Astrocyte (in vitro differentiated cells and primary cell): Measurements from ENCODE around the gene FUT2. TPM values are rescaled to one million over a fixed set of nuclear protein-coding genes. Genes with fewer than 3 reads are reported as not detected.

Experiments
- DNase-seq: peaks from one replicate; pipeline ENCODE4 v3.0.0-alpha.2; 2010; ENCODE audit warnings: low read depth
- FAIRE-seq: peaks from 2 replicates; lab custom pipeline; 2011; peaks lifted over from hg19 to GRCh38; lab: Jason Lieb, UNC
- H2AFZ ChIP-seq: 2 replicates; pipeline ENCODE4 v1.6.0; 2012; ENCODE audit warnings: low read depth, low read length, inconsistent platforms
- H3K27ac ChIP-seq: 2 replicates; pipeline ENCODE4 v1.5.1; 2011; ENCODE audit warnings: low read depth, low read length, inconsistent platforms
- H3K27me3 ChIP-seq: 2 replicates; pipeline ENCODE4 v1.6.0; 2011; ENCODE audit warnings: low read length, inconsistent platforms; ENCODE audit not compliant: insufficient read depth
- H3K36me3 ChIP-seq: 2 replicates; pipeline ENCODE4 v1.5.1; 2011; ENCODE audit warnings: low read length, inconsistent platforms; ENCODE audit not compliant: insufficient read depth
- H3K4me1 ChIP-seq: 2 replicates; pipeline ENCODE4 v1.5.1; 2011; ENCODE audit warnings: low read length, inconsistent platforms; ENCODE audit not compliant: insufficient read depth
- H3K4me2 ChIP-seq: 2 replicates; pipeline ENCODE4 v1.6.0; 2012; ENCODE audit warnings: low read length, inconsistent platforms
- H3K4me3 ChIP-seq: 2 replicates; pipeline ENCODE4 v1.5.1; 2011; ENCODE audit warnings: low read depth, mild to moderate bottlenecking, low read length, inconsistent platforms; ENCODE audit not compliant: insufficient read depth
- H3K79me2 ChIP-seq: 2 replicates; pipeline ENCODE4 v1.6.0; 2012; ENCODE audit warnings: mild to moderate bottlenecking, low read length, inconsistent platforms; ENCODE audit not compliant: insufficient read depth
- H3K9ac ChIP-seq: 2 replicates; pipeline ENCODE4 v1.6.0; 2012; ENCODE audit warnings: mild to moderate bottlenecking, low read length, inconsistent platforms
- H3K9me3 ChIP-seq: 2 replicates; pipeline ENCODE4 v1.5.1; 2012; ENCODE audit warnings: low read depth, mild to moderate bottlenecking, low read length, inconsistent platforms; ENCODE audit not compliant: insufficient read depth
- H4K20me1 ChIP-seq: 2 replicates; pipeline ENCODE4 v1.6.0; 2012; ENCODE audit warnings: low read length, inconsistent platforms; ENCODE audit not compliant: insufficient read depth
- H3K27ac Mint-ChIP-seq: one replicate; pipeline ENCODE4 v1.8.0; 2021; ENCODE audit warnings: mild to moderate bottlenecking, mixed read lengths; ENCODE audit not compliant: unreplicated experiment
- H3K27me3 Mint-ChIP-seq: one replicate; pipeline ENCODE4 v1.8.0; 2021; ENCODE audit warnings: low read depth, mixed read lengths; ENCODE audit not compliant: unreplicated experiment
- H3K36me3 Mint-ChIP-seq: one replicate; pipeline ENCODE4 v1.8.0; 2021; ENCODE audit warnings: low read depth, mixed read lengths; ENCODE audit not compliant: unreplicated experiment
- H3K4me1 Mint-ChIP-seq: one replicate; pipeline ENCODE4 v1.8.0; 2021; ENCODE audit warnings: low read depth, mixed read lengths; ENCODE audit not compliant: unreplicated experiment
- H3K4me3 Mint-ChIP-seq: one replicate; pipeline ENCODE4 v1.8.0; 2021; ENCODE audit warnings: mild to moderate bottlenecking, moderate library complexity, mixed read lengths; ENCODE audit not compliant: unreplicated experiment
- H3K9me3 Mint-ChIP-seq: one replicate; pipeline ENCODE4 v1.8.0; 2021; ENCODE audit warnings: mild to moderate bottlenecking, mixed read lengths; ENCODE audit not compliant: unreplicated experiment
- EZH2 ChIP-seq: IDR thresholded peaks from 2 replicates; pipeline ENCODE4 v1.6.1; 2012; ENCODE audit warnings: mild to moderate bottlenecking, low read length, inconsistent platforms; ENCODE audit not compliant: insufficient read depth
- total RNA-seq: library from RNA; stranded (reverse); gene quantifications from 2 replicates; pipeline ENCODE4 v1.2.1, GENCODE V29; 2021
- TF ChIP-seq, protein P1 (sequence below): IDR thresholded peaks from 2 replicates; pipeline ENCODE4 v1.5.1; 2011; ENCODE audit warnings: low read depth, mild to moderate bottlenecking, inconsistent platforms, low read length, moderate library complexity; ENCODE audit not compliant: insufficient read depth

Gene FUT2
- total RNA-seq, 1 donor from 2014 or later: not detected

DNA sequence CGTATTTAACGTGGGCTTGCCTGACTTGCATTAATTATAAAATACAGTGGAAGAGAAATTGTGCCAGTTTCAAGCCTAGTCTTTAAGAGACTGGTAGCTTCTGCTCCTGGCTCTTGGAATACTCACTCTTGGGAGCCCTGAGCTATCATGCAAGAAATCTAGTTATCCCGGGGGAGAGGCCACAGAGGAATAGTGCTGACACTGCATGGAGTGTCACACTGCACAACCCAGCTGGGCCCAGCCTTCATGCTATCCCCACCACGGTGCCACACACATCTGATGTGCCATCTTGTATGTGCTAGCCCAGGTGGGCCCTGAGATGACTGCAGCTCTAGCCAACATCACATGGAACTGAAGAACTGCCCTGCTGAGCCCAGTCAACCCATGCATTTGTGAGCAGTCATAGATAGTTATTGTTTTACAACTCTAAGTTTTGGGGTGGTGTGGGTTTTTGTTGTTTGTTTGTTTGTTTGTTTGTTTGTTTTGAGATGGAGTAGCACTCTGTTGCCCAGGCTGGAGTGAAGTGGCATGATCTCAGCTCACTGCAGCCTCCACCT is 15.4 kb downstream of the FUT2 start:
- Histone ChIP-seq H3K4me2 (no peak overlapping the region), H3K79me2 (no peaks in the 10 kb centered on the region), H3K36me3 (no peaks in the 10 kb centered on the region), H4K20me1 (no peaks in the 10 kb centered on the region), H3K9ac (no peak overlapping the region), H2AFZ (no peak overlapping the region), H3K27ac (no peak overlapping the region), H3K4me3 (no peak overlapping the region), H3K9me3 (no peaks in the 10 kb centered on the region), H3K27me3 (no peaks in the 10 kb centered on the region), H3K4me1 (peaks cover 16% of the 10 kb centered on the region)
- Mint-ChIP-seq H3K4me3 (no peak overlapping the region), H3K36me3 (peaks cover 10% of the 10 kb centered on the region), H3K4me1 (peaks cover 3% of the 10 kb centered on the region), H3K9me3 (no peaks in the 10 kb centered on the region), H3K27me3 (no peaks in the 10 kb centered on the region), H3K27ac (no peak overlapping the region)
- no peak for FAIRE-seq
- TF ChIP-seq EZH2: no peak
- TF ChIP-seq, protein P1, sequence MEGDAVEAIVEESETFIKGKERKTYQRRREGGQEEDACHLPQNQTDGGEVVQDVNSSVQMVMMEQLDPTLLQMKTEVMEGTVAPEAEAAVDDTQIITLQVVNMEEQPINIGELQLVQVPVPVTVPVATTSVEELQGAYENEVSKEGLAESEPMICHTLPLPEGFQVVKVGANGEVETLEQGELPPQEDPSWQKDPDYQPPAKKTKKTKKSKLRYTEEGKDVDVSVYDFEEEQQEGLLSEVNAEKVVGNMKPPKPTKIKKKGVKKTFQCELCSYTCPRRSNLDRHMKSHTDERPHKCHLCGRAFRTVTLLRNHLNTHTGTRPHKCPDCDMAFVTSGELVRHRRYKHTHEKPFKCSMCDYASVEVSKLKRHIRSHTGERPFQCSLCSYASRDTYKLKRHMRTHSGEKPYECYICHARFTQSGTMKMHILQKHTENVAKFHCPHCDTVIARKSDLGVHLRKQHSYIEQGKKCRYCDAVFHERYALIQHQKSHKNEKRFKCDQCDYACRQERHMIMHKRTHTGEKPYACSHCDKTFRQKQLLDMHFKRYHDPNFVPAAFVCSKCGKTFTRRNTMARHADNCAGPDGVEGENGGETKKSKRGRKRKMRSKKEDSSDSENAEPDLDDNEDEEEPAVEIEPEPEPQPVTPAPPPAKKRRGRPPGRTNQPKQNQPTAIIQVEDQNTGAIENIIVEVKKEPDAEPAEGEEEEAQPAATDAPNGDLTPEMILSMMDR: no peak
- DNase-seq: no peak

DNA sequence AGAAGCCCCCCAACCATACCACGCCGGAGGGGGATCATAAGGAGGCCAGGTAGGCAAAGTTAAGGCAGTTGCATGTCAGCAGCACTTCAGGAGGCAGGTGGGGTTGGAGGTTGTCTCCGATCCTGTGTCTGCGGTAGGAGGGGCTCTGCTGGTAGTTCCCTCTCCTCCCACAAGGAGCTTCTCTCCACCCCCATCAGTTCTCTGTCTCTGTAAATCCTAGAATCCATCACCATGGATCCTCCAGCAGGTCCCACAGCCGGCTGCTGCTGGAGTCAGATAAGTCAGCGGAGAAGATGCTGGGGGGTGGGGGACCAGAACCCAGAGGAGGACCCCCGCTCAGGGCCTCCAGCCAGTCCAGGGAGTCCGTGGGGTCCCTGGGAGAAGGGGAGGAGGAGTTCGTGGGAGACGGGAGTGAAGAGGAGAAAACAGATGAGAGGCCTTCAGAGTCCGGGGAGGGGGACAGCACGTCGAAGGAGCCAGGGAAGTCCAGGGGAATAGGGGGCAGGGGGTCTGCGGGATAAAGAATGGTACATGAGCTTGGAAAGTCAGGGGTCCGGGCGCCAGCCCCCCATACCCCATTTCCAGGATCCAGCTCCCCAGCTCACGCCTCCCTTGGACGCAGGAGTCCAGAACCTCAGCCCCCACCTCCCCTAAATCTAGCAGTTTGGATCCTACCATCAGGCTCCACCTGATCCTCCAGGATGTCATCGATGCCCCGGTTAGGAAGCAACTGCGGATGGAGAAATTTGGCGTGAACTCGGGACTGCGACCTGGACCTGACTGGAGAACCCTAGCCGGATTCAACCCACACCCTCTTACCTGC is 17.5 kb downstream of the FUT2 start:
- H3K4me2 ChIP-seq: peak overlapping the region; percentile 87
- no peaks in the 10 kb centered on the region for H3K36me3 ChIP-seq
- H3K4me3 Mint-ChIP-seq: peak overlapping the region; percentile 90
- no peaks in the 10 kb centered on the region for H3K27me3 Mint-ChIP-seq
- peaks cover 24% of the 10 kb centered on the region for H3K4me1 ChIP-seq
- H3K27ac ChIP-seq: no peak overlapping the region
- H3K9ac ChIP-seq: peak overlapping the region; percentile 70
- peak overlapping the region; percentile 71 for H3K4me3 ChIP-seq
- H2AFZ ChIP-seq: peak overlapping the region; percentile 71
- H3K9me3 Mint-ChIP-seq: no peaks in the 10 kb centered on the region
- no peak overlapping the region for H3K27ac Mint-ChIP-seq
- H3K36me3 Mint-ChIP-seq: peaks cover 10% of the 10 kb centered on the region
- H3K79me2 ChIP-seq: no peaks in the 10 kb centered on the region
- DNase-seq (no peak), FAIRE-seq (no peak)
- no peaks in the 10 kb centered on the region for H3K27me3 ChIP-seq
- no peaks in the 10 kb centered on the region for H4K20me1 ChIP-seq
- H3K9me3 ChIP-seq: no peaks in the 10 kb centered on the region
- H3K4me1 Mint-ChIP-seq: peaks cover 3% of the 10 kb centered on the region
- TF ChIP-seq, protein P1: no peak
- no peak for TF ChIP-seq EZH2
